Inferior parietal cortex (tissue), 1 donor: ENCODE results near the gene SFN.
"Not testable (repeated sequence)": the region's sequence is repeated elsewhere in the genome, so short reads cannot be mapped to it uniquely, and the experiment has no call there.

Source experiments
- DNase-seq: peaks from one replicate; pipeline ENCODE4 v3.0.0-alpha.2; 2016; ENCODE audit errors: extremely low spot score

The SFN gene

DNA sequence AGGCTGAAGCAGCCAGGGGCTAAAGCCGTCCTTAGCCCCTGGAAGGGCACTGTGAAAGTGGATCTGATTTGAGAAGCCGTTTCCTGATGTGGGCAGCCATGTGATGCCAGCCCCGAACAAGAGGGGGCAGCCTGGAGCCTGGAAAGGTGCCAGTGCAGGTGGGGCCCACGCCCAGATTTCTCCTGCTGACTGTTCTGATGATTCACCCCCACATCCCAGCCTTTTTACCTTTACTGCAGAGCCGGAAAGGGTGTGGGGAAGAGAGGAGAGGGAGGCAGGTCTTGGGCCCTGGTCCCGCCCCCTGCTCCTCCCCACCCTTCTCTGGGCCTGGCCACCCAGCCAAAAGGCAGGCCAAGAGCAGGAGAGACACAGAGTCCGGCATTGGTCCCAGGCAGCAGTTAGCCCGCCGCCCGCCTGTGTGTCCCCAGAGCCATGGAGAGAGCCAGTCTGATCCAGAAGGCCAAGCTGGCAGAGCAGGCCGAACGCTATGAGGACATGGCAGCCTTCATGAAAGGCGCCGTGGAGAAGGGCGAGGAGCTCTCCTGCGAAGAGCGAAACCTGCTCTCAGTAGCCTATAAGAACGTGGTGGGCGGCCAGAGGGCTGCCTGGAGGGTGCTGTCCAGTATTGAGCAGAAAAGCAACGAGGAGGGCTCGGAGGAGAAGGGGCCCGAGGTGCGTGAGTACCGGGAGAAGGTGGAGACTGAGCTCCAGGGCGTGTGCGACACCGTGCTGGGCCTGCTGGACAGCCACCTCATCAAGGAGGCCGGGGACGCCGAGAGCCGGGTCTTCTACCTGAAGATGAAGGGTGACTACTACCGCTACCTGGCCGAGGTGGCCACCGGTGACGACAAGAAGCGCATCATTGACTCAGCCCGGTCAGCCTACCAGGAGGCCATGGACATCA lies at the start of gene SFN:
Gene SFN (plus strand): TSS at position 369 of the 904 bp plus-strand sequence. CDS start 64 bp downstream, at position 433.
- DNase-seq = no peak

DNA sequence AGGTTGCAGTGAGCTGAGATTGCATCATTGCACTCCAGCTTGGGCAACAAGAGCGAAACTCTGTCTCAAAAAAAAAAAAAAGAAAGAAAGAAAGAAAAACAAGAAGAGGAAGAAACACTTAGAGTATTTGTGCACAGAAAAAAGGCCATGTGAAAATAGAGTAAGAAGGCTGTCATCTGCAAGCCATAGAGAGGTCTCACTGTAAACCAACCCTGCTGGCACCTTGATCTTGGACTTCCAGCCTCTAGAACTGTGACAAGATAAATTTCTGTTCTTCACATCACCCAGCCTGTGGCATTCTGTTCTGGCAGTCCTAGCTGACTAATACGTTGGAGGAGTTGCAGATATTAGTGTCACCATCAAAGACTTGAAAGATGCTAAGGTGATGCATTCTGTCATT lies 48.6 kb upstream of the SFN start:
- DNase-seq = no peak

DNA sequence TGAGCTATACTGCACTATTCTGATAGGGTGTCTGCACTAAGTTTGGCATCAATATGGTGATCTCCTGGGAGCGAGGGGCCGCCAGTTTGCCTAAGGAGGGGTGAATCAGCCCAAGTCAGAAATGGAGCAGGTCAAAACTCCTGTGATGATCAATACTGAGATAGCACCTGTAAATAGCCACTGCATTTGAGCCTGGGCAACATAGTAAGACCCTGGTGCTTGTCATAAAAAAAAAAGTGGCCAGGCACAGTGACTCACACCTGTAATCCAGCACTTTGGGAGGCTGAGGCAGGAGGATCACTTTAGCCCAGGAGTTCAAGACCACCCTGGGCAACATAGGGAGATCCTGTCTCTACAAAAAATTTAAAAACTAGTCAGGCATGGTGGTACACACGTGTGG lies 48.1 kb upstream of the SFN start:
- no peak for DNase-seq

DNA sequence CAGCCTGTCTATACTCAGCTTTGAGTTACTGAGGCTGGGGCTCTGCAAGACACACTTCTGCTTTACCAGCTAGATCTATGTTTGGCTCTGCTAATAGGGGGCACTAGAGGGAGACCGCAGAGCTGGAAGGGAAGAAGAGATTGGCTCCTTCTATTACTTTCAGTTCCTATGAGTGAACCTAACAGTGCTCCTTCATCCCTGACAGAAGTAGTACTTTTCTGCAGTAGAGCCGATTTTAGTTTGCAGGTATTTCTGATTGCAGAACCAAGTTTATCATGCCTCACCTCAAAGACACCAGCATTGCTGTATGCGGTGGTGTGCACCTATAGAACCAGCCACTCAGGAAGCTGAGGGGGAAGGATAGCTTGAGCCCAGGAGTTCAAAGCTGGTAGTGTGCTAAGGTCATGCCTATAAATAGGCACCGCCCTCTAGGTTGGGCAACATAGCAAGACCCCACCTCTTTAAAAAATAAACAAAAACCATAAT lies 42.1 kb upstream of the SFN start:
- DNase-seq = no peak

DNA sequence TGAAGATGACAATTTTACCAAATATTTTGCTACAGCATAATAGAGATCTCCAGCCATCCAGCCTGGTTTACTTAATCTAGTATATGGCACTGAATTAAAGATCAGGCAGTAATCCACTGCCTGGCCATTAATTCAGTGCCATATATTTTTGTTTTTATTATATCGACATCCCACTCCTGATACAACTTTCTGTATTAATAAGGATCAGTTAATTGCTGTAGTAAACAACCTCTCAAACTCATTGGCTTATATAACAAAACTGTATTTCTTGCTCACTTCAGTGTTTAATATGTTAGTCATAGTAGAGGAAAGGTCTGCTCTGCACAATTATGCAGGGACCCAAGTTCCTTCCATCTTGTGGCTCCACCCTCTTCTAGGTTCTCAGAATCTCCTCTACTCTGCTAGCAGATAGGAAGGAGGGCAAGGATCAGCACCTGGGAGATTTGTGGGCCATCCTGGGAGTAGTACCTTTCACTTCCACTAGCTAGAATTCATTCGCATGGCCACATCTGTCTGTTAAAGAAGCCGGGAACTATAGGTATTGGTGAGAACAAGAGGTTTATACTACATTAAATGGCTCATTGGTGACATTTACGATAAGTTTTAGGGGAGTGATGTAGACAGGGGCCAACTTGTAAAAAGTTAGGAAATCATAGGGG lies 40.1 kb upstream of the SFN start:
- no peak for DNase-seq

DNA sequence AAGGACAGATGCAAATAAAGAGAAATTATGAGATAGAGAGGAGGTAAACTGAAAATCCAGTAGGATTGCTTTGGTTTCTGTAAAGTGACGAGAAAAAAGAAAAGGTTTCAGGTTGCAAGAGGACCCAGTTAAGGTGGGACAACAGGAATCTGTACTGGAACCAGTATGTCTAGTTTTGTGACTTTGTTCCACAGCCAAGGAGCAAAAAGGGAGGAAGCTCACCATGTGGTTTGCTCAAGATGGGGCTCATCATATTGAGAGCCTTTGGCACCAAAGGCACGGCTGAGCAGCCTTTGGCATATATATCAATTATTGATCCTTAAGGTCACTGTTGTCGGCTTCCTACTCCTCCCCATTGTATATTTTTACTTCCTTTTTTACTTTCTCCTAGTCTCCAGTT lies 38.2 kb upstream of the SFN start:
- no peak for DNase-seq

DNA sequence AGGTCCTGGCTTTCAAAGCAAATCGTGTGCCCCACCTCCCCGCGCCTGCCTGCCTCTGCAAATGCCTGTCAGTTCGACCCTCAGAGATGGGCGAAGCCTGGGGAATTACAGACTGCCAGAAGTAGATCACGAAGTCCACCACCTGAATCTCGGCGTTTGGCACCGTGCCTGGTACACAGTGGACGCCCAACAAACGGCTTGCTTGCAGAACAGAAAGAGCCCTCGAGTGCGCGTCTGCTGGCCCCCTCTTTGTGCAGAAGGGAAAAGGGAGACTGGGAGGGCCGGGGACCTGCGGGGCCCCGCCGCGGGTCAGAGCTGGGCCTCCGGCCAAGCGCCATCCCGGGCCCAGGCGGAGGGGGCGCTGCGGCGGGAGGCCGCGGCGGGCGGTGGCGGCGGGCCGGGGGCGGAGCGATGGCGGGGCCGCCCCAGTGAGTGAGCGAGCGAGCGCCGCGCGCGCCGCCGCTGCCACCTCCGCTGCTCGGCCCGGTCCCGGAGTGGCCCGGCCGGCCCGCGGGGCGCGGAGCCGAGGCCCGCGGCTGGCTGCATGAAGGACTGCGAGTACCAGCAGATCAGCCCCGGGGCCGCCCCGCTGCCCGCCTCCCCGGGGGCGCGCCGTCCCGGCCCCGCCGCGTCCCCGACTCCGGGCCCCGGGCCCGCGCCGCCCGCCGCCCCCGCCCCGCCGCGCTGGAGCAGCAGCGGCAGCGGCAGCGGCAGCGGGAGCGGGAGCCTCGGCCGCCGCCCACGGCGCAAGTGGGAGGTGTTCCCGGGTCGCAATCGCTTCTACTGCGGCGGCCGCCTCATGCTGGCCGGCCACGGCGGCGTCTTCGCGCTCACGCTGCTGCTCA lies 36.5 kb upstream of the SFN start, which contains the start of gene ZDHHC18:
Gene ZDHHC18 (plus strand): TSS at position 428 of the 845 bp plus-strand sequence. CDS start 117 bp downstream, at position 545.
- DNase-seq = peak; percentile 50

DNA sequence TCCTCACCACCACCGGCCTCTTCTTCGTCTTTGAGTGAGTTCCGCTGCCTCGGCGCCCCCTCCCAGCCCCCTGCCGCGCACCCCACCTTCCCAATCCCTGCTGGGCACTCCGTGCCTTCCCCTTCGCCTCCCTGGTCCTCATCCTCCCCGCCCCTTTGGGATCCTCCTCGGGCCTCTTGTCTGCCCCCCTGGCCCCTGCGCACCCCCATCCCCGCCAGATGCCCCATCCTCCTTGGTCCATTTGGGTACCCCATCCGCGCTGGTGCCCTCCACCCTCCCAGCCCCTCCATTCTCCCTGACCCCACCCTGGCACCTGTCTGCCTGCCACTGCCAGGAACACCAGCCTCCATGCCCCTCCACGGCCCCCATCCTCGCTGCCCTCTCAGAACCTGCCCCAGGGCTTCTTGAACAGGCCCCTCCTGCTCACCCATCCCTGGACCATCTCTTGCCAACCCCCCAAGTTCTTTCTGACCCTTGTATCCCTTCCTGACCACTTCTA lies 35.8 kb upstream of the SFN start:
- DNase-seq = no peak

DNA sequence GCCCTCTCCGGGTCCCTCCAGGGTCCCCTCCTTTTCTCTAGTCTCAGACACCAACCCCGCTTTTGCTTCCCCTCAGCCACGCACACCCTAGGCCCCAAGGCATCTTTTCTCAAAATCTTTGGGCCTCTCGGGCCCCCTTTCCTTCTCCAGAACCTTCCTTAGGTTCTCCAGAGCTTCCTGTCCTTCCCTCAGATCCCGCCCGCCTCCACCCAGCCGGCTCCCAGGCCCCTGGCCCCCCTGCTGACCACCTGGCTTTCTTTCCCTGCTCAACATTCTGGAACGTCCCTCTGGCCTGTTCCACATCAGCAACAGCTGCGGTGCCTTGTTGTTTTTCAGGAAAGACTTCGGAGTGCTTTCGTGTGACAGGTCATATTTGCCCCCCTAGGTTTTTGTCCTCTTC lies 35.3 kb upstream of the SFN start:
- no peak for DNase-seq

DNA sequence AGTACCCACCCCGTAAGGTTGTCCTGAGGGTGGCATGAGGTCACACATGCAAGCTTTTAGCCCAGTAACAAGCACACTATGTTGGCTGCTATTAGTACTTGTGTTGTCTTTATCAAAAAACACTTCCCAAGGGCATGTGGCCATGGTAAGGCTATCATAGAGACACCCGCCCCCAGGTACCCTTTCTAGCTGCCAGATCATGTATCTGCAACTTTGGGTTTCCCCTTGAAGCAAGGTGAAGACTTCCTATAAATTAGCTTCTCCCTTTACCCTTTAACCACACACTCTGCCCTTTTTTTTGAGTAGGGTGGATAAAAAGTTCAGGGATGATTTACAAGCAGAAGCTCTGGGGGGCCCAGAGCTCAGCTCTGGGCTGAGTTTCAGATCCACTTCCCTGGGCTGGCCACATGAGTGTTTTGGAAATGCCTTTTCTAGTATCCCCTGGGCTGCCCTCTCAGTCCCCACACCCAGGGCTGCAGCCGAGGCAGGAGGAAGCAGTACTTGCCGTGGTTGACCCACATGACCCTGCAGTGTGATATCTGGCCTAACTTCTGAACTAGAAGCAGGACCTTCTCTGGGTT lies 34.4 kb upstream of the SFN start:
- DNase-seq = no peak

DNA sequence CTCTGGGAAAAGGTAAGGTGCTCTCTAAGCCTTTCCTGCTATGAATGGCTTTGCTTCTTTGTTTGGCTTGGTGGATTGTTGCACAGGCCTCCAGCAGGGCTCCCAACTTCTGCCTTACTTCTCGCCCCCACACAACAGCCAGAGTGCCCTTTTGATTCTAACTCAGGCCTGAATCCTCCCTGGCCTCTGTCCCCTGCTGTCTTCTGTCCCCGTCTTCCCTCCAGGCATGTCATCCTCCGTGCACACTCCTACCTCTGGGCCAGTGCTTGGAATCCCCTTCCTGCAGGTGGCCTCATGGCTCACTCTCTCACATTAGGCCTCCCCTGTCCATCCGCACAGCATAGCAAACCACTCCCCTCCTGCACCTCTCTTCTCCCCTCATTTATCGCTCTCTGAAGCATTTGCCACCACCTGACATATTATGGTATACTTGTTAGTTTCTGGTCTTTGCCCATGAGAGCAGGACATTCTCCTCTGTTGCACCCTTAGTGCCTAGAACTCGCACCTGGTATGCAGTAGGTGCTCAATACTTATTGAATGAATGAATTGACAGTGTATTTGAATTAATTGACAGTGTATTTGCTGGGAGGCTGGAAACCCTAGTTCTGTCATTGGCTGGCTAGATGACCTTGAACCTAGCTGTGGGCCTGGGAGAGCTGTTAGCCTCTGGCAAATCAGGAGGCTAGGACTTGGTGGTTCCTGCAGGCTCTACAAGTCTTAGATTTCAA lies 33.6 kb upstream of the SFN start:
- DNase-seq = no peak

DNA sequence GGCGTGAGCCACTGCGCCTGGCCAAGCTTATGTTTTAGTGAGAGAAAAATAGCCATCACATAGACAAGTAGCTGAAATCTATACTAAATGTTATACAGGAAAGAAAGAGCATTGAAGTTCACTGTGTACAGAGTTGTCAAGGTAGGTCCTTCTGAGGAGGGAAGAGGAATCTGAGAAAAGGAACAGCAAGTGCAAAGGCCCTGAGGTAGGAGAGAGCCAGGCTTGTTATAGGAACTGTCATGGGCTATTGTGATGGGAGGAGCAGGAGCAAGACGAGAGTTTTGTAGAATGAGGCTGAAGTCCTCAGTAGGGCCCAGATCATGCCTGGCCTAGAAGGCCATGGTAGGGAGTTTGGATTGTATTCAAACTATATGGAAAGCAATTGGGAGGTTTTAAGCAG lies 31.9 kb upstream of the SFN start:
- no peak for DNase-seq

DNA sequence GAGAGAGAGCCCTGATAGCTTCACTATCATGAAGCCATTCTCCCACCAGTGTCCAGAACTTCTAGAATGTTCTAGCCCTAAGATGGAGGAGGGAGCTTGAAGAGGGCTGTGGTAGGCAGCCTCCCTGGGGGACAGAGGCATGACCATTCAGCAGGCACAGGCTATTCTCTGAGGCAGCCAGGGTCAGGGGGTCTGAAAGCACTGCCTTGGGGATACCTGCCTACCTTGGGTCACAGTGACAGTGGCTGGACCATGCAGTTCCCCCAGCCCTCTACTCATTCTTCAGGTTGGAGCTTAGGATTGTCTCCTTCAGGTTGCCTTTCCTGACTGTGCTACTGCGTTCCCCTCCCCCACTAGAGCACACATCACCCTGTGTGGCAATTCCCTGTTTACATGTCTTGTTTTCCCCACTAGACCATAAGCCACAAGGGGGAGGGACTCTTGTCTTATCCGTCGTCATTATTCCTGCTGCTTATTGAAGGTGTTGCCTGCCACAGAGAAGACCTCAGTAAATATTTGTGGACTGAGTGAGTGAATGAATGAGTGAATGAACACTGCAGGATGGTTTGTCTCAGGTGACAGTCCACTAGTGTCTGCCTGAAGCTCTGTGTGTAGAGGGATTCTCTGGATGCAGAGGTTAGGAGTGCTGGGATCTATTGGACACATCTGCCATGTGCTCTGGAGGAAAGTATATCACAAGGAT lies 31.3 kb upstream of the SFN start:
- no peak for DNase-seq

DNA sequence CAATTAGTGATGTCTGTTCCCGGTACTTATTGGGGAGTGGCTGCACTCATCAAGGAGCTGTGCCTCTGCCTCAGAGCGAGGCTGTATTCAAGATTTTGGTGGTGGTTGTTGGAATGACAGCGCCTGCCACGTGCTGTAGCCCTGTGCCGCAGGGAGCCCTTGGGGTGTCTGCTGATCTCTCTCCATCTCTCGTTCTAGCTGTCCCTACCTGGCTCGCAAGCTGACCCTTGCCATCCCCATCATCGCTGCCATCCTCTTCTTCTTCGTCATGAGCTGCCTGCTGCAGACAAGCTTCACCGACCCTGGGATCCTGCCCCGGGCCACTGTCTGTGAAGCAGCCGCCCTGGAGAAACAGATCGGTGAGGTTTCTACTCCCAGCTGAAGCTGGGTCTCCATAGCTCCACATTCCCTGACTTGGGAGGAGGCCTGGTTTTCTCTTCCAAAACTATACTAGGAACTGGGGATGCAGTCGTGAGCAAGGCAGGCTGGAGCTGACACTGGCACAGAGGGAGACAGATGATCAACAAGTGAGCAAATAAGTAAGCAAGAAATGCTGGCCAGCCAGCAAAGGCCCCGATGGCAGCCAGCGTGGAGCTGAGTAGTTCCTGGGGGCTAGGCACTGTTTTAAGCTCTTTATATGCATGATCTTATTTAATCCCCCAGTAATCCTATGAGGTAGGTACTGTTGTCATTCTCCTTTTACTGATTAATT lies 30.5 kb upstream of the SFN start:
- DNase-seq = no peak

DNA sequence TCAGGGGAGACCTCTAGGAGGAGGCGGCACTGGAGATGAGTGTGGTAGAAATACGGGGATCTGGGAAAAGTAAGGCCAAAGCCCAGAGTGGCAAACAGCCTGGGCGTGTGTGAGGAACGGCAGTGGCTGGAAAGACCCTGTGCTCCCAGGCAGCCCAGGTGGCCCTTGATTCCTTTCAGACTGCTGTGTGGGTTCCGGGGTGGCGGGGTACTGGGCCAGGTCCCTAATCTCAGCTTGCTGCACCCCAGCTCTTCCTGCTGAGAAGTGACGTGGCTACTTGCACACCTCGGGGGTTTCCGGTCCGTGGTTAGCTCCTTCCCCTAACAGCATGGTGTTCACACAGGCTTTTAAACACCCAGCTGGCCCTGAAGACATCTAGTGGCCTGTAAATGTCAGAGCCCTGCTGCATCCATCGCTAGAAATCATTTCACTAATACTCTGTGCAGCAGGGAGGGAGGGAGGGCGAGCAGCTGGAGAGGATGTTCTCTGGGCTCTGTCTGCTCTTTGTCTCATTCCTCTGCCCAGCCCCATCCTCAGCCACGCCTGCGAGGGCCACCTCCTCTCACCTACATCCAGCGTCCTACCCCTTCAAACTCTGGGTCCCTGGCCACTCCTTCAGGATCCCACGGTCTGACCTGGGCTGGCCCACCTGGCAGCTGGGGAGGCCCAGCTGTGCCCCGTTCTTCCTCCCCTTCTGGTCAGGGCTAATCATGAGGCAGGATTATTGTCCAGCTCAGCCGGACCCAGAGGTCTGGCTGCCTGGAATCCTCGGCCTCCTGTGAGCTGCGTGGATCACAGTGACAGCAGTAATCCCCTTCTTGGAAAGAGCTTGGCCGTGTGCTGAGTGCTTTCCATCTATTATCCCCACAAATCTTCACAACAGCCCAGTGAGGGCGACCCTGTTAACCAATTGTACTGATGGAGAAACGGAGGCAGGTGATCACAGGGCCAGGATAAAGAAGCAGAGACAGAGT lies 29.2 kb upstream of the SFN start:
- DNase-seq = no peak

DNA sequence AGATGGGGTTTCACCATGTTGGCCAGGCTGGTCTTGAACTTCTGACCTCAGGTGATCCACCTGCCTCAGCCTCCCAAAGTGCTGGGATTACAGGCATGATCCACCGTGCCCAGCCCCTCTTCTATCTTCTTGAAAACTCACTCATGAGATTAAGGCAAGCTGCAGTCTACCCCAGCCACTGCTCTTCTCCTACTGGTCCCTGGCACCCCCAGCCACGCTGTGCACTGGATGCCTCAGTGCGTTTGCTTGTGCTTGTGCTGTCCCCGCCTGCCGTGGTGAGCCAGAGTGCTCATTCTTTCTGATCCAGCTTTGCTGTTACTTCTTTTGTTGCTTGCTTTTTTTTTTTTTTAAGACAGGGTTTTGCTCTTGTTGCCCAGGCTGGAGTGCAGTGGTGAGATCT lies 25.3 kb upstream of the SFN start:
- DNase-seq = not testable (repeated sequence)

DNA sequence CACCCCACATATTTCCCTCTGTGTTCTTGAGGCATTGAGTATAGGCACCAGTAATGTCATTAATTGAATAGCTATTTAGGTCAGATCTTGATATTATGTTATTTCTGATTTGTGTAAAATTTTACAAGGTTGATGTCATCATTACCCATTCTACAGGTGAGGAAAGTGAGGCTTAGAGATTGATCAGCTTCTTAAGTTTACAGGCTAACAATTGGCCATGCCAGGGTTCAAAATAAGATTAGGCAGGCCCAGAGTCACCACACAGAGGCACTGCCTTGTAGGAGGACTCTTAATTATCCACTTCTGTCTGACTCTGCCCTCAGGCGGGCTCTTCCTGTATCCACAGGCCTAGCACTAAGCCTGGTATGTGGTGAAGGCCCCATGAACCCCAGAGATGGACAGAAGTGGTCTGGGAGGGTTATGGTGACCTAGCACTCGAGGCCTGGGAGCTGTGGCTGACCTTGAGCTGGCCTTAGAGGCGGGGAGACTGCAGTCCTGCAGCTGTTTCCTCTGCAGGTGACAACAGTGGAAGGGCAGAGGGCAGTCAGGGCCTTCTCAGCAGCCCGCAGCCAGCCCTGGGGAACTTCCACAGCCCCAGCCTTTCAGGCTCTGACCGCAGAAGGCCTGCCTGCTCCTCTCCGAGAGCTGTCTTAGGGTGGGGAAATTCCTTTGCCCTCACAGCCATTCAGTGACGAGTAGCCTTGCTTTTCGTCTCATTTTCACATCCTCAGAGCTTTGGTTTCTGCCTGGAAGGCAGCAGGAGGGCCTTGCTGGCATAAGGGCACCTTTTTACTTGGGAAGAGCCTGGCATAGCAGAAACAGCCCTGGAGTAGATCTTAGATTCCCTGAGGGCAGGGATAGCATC lies 24.2 kb upstream of the SFN start:
- DNase-seq = no peak
